COR-L47 (cell line): ENCODE measurements around the gene P2RX5.
A peak's percentile ranks its signal among the peaks of the same experiment; 100 is the strongest.

Source experiments
- DNase-seq: peaks from one replicate; lab custom pipeline; 2025; lab: John Stamatoyannopoulos, UW

Gene P2RX5

DNA sequence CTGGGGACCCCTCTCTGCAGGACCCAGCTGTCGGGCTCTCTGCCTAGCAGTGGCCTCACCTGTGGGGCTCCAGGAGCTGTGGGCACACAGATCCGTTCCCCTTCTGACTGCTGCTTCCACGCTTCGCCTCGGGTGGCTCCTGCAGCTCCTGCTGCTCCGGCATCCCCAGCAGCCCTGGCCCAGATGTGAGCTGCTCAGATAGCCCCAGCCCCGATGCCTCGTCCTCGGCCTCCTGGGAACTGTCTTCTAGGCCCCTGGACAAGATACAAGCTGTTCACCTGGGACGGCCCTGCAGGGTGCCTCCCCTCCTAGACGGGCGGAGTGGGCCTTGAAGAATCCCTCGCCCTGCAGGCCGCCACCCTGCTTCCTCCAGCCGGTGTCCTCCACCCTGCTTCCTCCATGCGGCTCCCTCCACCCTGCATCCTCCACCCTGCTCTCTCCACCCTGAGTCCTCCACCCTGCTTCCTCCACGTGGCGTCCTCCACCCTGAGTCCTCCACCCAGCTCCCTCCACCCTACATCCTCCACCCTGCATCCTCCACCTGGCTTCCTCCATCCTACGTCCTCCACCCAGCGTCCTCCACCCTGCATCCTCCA lies 16.3 kb downstream of the P2RX5 start:
- no peak for DNase-seq

GRCh38 chr17:3678821-3679530 lies 17.0 kb downstream of the P2RX5 start:
- DNase-seq, result no peak

GRCh38 chr17:3678095-3678820 lies 17.7 kb downstream of the P2RX5 start:
- no peak for DNase-seq

GRCh38 chr17:3675886-3676285 lies 20.1 kb downstream of the P2RX5 start:
- no peak for DNase-seq

DNA sequence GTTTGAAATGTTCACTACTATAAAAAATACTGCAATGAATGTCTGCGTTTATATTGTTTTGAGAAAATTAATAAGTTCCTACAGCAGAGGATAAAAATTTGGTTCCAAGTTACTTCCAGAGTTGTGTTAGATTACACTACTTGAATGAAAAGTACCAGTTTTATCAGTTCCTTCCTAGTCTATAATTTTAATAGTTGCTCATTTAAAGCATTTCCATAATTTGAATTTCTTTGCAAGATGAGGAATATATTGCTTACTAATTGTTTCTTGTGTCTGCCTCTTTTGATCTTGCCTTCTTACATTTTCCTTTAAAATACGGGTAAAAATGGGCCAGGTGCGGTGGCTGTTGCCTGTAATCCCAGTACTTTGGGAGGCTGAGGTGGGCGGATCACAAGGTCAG lies 23.4 kb downstream of the P2RX5 start:
- no peak for DNase-seq

GRCh38 chr17:3669548-3669947 lies 26.4 kb downstream of the P2RX5 start:
- no peak for DNase-seq

GRCh38 chr17:3669085-3669347 lies 26.9 kb downstream of the P2RX5 start:
- DNase-seq, result no peak

DNA sequence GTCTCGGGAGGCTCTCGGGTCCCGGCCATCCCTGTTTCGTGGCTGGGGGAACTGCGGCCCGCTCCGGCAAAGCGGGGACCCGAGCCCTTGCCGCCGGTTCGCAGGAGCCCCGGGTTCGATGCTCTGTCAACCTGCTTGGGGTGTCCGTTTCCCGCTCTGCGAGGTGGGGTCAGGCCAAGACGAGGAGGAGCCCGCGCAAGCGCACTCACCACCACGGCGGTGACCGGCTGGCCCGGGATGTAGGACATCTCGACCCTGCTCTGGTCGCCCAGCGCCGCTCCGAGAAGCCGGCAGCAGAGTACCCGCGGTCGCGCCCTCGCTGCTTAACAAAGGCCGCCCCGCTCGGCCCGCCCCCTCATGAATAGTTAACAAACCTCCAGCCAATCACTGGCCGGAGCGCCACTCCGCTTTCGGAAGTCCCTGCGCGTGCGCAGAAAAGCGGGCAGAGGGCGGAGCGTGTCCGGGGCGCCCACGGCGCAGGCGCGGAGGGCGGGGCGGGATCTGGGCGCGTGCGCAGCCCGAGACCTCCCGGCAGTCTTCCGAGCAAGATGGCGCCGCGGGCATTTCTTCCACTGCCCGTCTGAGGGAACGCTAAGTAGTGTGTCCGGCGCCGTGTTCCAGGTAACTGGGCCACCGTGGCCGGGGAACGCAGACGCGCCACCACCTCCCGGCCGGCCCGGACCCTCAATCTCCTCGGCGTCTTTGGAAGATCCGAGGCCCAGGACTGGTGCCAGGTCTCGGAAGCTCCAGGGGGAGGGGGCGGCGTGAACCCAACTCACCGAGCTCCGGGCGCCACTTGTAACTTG lies 27.5 kb downstream of the P2RX5 start, which contains the start of the genes EMC6 and TAX1BP3:
Gene EMC6, plus strand, starts transcription at position 534 of the 806 bp plus-strand sequence. CDS start 335 bp downstream, outside the sequence.
Gene TAX1BP3, minus strand, starts transcription at position 300 of the 806 bp plus-strand sequence. Its CDS starts 52 bp downstream, at position 248.
- peak; percentile 86 for DNase-seq

DNA sequence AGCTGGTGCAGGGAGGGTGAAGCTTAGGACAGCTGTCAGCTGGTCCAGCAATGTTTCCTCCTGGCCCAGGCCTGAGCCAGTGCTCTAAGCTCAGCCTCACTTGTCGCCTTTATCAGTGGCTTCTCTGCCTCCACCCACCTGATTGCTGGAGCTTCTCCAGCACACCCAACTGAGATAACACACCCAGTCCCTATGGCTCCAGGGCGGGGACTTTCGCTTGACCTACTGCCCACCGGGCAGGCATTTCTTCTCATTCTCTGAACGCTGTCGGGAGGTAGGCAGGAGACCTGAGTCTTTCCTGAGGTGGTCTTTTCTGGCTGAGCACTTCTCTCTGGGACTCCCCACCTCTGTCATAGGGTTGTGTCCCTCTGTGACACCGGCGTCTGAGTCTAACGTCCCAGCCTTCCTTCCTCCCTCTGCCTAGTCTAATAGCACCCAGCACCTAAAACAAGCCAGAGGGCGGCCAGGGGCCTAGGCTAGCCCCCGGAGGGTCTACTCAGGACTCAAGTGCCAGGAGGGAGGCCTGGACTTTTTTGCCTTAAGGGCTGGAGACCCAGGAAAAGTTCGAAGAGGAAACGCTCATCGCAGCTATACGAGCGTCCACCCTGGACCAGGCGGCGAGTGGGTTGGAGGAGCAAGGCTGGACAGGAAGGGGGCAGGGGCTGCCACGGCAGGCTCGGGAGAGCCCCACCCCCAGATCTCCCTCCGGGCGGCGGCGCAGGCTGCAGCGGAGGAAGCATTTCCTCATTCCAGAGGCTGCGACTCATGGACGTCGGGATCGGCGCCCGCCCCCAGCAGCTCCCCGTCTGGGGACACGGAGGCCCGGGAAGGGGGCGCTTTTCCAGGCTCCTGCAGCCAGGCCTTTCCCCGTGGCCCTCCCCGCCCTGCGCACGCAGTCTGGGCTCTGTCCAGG lies 28.3 kb downstream of the P2RX5 start:
- DNase-seq, result peak; percentile 22

DNA sequence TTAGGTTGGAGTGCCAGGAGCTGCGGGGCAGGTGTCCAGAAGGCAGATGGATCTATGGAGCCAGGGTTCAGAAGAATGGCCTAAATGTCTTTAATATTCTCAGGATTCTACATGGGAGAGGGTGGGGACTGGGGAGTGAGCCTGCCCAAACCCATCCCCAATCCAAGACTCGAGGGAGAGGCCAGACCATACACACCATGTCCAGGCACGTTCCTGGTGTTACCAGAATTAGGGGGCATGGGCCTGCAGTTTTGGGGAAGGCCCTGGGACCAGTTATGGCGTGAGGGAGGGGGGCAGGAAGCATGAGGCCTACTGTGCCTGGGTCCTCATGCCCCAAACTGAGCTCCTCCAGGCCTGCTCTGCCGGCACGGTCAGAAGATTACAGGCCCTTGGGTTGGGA lies 29.4 kb downstream of the P2RX5 start:
- no peak for DNase-seq

DNA sequence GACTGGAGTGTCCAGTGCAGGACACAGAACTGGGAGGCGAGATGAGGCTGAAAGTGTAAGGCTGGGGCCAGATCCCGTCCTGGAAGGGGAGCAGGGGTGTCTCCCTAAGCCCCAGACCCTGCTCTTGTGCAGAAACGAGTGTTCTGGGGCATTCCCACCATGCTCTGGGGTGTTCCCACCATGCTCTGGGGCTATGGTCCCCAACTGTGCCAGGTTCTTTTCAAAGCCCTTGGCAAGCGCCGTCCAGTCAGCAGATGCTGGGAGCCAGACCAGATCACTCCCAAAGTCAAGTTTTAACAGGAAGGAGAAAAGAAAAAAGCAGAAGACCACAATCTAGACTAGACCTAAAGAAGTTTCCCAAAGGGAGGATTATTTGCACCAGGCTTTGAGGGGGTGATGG lies 30.1 kb downstream of the P2RX5 start:
- no peak for DNase-seq

DNA sequence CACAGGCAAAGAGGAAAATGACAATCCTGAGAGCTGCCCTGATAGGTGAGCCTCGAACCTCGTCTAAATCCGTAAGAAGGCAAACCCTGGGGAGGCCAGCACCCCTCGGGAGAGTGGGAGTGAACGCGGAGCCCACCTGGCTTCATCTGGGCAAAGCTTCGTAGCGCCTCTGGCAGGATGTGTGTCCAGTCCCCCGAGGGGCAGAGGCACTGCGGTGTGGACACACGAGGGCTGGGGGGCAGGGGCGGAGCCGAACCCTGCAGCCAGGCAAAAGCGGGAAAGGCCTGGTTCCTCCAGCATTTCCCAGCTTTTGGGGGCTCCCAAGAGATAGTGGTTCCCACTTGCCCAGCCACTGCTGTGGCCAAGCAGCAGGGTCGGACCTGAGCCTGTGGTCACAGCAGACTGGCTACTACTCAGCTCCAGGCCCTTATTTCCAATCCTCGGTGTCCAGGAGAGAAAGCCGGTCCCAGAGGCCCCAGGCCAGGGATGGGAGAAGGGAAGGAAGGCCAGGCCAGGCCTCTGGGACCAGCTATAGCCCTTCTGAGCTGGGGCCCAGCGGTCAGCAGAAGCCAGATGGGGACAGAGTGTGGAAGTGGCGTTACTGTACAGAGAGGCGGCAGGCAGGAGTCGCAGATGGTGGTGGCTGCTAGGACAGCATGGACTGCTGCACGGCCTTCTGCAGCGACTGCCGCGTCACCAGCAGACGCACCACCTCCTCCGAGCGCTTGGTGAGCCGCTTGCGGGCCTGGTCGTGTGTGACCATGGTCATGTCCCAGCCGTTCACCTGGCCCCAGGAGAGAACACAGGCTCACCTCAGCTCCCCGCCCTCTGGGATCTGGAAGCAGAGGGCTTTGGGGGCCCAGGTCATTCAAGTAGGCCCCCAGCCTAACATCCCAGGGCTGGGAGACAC lies 32.6 kb downstream of the P2RX5 start:
- DNase-seq, result no peak

DNA sequence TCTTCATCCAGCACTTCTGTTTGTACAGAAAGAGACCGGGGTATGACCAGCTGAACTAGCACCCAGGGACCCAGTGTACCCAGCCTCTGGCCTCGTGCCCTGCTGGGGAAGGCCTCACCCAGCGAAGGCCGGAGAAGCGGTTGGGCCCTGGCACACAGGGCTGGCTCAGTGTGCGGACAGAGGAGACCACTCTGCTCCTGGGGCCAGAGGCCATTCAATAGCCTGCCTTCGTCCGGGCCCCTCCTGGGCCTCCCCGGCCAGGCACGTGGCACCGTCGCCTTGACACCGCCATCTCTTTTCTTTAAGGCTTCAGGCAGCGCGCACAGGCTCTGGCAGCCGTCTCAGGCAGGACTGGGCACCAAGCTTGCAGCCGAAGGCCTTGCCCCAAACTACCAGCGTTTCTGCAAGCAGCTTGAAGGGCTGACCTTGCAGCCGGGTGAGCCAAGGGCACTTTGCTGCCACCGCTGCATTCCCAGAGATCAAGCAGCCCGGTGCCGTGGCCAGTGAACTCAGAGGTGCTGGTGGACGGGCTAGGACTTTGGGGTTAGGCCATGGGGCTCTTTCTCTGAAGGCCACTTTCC lies 35.6 kb downstream of the P2RX5 start:
- DNase-seq, result no peak

DNA sequence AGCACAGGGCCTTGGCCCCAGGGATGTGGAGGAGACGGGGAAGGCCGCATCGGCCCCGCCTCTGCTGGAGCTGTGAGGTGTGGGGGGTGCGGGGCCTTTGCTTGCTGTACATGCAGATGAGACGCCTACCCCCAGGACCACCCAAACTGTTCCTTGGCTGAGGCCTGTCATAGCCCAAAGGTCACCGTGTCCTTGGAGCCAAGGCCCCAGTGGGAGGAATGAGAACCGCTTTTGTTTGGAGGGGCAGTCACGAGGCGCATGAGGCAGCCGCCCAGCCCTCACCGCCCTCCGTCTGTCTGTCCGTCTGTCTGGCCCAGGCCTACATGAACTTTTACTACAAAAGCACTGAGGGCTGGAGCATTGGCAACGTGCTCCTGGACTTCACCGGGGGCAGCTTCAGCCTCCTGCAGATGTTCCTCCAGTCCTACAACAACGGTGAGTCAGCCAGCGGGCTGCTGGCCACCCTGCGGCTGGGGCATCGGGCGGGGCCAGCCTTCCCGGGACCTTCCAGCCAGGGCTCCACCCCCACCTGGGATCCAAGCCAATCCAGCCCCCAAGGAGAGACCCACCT lies 36.3 kb downstream of the P2RX5 start:
- DNase-seq, result no peak

- DNase-seq, result no peak
Observed at GRCh38 chr17:3658784-3659449, 37.0 kb downstream of the P2RX5 start.

- DNase-seq, result no peak
Observed at GRCh38 chr17:3657874-3658783, 37.8 kb downstream of the P2RX5 start.

DNA sequence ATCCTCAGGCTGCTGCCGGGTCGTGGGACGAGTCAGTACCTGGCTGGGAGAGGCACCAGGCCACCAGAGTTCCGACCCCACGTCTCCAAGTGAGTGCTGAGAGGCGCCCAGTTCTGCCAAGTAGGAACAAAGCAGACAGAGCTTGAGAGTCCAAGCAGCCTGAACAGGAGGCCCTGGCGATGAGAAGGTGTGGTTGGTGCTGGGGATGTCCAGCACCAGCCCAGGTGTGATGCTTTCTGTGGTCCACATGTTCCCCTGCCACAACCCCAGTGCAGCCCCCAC lies 38.4 kb downstream of the P2RX5 start:
- no peak for DNase-seq
